H1 (cell line): ENCODE results near the gene CAPZB. TPM values are rescaled to one million over a fixed set of nuclear protein-coding genes. Genes with fewer than 3 reads are reported as not detected.

ENCODE experiments used
- EP300 ChIP-seq, 2 experiments: IDR thresholded peaks; 1 replicate in 1 of 2; 2 replicates in 1 of 2; pipeline ENCODE4 v1.6.1; 2011 to 2012; ENCODE audit warnings: low read depth in 2 of 2, low read length in 2 of 2, mild to moderate bottlenecking in 2 of 2, borderline replicate concordance in 1 of 2, inconsistent platforms in 1 of 2, moderate library complexity in 1 of 2
- TCF12 ChIP-seq: IDR thresholded peaks from 2 replicates; pipeline ENCODE4 v1.6.1; 2011; ENCODE audit warnings: low read depth, mild to moderate bottlenecking, low read length
- polyA plus RNA-seq, 7 experiments: library from polyadenylated mRNA; depleted of rRNA in 3 of 7; stranded (reverse) in 5 of 7; unstranded in 2 of 7; fragments of >200 nt in 5 of 7; fragments of 200-250 nt in 2 of 7; gene quantifications; 1 replicate in 5 of 7; 2 replicates in 1 of 7; 4 replicates in 1 of 7; pipeline versions ENCODE4 v1.2.1 to v1.2.3, GENCODE V29; 2011 to 2013; ENCODE audit warnings: missing spikeins in 2 of 7, mixed read lengths in 2 of 7
- total RNA-seq: library from RNA; stranded (reverse); fragmentation: NEBNext Ultra II Directional; extraction: Animal tissue kit (Norgen Biotek cat#: 25700); gene quantifications from 2 replicates; pipeline ENCODE4 v1.2.1, GENCODE V29; 2021
- TF ChIP-seq, protein P1 (sequence below): fragments of 300-600 bp; sonication (generic); IDR thresholded peaks from 2 replicates; pipeline ENCODE4 v1.7.1; 2012; ENCODE audit warnings: low read length, moderate library complexity, mild to moderate bottlenecking, inconsistent platforms; ENCODE audit not compliant: insufficient replicate concordance

CAPZB gene
- total and polyA plus RNA-seq, 2 of the 8 experiments (the other 6 are each of a cell fraction or from before 2014, with no cell fraction given): 162 to 371 TPM

DNA sequence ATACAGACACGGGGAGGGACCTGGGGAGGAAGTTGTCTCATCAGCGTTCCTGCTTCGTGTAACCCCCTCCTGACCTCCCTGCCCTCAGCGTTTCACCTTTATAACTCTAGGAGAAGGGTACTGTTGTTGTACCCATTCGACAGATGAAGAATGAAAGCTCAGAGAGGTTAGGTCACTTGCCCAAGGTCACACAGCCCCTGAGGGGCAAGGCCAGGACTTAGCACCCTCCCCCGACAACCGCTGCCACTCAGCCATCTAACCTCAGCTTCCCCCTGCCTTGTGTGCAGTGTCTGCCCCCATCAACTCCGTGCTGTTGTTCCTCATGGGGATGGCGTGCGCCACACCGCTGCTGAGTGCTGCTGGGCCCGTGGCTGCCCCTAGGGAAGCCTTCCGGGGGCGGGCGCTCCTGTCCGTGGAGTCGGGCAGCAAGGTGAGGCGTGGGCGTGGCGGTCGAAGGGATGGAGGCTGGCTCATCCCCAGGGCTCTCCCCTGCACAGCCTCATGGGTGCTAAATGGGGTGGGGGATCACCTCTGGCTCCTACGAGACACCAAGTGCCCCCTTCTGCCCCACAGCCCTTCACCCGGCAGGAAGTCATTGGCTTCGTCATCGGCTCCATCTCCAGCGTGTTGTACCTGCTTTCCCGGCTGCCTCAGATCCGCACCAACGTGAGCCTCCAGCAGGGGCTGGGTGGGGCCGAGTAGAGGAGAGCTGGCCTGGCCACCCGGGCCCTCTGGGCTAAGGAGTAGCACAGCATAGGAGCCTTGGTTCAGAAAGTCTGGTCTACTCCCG is 159.2 kb downstream of the CAPZB start (continued):
- TF ChIP-seq EP300 (IDR thresholded peaks at IDR 0.05; ENCODE audit: borderline replicate concordance in 1 of 2, low read depth in 2 of 2, low read length in 2 of 2) (no peak), TCF12 (no peak)
- TF ChIP-seq, protein P1, sequence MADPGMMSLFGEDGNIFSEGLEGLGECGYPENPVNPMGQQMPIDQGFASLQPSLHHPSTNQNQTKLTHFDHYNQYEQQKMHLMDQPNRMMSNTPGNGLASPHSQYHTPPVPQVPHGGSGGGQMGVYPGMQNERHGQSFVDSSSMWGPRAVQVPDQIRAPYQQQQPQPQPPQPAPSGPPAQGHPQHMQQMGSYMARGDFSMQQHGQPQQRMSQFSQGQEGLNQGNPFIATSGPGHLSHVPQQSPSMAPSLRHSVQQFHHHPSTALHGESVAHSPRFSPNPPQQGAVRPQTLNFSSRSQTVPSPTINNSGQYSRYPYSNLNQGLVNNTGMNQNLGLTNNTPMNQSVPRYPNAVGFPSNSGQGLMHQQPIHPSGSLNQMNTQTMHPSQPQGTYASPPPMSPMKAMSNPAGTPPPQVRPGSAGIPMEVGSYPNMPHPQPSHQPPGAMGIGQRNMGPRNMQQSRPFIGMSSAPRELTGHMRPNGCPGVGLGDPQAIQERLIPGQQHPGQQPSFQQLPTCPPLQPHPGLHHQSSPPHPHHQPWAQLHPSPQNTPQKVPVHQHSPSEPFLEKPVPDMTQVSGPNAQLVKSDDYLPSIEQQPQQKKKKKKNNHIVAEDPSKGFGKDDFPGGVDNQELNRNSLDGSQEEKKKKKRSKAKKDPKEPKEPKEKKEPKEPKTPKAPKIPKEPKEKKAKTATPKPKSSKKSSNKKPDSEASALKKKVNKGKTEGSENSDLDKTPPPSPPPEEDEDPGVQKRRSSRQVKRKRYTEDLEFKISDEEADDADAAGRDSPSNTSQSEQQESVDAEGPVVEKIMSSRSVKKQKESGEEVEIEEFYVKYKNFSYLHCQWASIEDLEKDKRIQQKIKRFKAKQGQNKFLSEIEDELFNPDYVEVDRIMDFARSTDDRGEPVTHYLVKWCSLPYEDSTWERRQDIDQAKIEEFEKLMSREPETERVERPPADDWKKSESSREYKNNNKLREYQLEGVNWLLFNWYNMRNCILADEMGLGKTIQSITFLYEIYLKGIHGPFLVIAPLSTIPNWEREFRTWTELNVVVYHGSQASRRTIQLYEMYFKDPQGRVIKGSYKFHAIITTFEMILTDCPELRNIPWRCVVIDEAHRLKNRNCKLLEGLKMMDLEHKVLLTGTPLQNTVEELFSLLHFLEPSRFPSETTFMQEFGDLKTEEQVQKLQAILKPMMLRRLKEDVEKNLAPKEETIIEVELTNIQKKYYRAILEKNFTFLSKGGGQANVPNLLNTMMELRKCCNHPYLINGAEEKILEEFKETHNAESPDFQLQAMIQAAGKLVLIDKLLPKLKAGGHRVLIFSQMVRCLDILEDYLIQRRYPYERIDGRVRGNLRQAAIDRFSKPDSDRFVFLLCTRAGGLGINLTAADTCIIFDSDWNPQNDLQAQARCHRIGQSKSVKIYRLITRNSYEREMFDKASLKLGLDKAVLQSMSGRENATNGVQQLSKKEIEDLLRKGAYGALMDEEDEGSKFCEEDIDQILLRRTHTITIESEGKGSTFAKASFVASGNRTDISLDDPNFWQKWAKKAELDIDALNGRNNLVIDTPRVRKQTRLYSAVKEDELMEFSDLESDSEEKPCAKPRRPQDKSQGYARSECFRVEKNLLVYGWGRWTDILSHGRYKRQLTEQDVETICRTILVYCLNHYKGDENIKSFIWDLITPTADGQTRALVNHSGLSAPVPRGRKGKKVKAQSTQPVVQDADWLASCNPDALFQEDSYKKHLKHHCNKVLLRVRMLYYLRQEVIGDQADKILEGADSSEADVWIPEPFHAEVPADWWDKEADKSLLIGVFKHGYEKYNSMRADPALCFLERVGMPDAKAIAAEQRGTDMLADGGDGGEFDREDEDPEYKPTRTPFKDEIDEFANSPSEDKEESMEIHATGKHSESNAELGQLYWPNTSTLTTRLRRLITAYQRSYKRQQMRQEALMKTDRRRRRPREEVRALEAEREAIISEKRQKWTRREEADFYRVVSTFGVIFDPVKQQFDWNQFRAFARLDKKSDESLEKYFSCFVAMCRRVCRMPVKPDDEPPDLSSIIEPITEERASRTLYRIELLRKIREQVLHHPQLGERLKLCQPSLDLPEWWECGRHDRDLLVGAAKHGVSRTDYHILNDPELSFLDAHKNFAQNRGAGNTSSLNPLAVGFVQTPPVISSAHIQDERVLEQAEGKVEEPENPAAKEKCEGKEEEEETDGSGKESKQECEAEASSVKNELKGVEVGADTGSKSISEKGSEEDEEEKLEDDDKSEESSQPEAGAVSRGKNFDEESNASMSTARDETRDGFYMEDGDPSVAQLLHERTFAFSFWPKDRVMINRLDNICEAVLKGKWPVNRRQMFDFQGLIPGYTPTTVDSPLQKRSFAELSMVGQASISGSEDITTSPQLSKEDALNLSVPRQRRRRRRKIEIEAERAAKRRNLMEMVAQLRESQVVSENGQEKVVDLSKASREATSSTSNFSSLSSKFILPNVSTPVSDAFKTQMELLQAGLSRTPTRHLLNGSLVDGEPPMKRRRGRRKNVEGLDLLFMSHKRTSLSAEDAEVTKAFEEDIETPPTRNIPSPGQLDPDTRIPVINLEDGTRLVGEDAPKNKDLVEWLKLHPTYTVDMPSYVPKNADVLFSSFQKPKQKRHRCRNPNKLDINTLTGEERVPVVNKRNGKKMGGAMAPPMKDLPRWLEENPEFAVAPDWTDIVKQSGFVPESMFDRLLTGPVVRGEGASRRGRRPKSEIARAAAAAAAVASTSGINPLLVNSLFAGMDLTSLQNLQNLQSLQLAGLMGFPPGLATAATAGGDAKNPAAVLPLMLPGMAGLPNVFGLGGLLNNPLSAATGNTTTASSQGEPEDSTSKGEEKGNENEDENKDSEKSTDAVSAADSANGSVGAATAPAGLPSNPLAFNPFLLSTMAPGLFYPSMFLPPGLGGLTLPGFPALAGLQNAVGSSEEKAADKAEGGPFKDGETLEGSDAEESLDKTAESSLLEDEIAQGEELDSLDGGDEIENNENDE: no peak
